PC-3 (cell line): Measurements from ENCODE around the gene PFN3. TPM values are rescaled to one million over a fixed set of nuclear protein-coding genes. Genes with fewer than 3 reads are reported as not detected.

Experiments used
- ATAC-seq: fragments of 200-7000 bp; cut with Tn5 transposase; 2 replicates; pipeline ENCODE4 v1.9.1; 2020; ENCODE audit warnings: mild to moderate bottlenecking, moderate library complexity
- BruUV-seq: library from RNA; stranded (reverse); fragments of 400-500 nt; replicated peaks from 2 replicates; lab custom pipeline; 2021; lab: Mats Ljungman, UMichigan
- CTCF ChIA-PET: fragments of 300-600 bp; sonication (Branson Sonifier 250); formaldehyde crosslinking; loops from one replicate; lab custom pipeline; 2022; ENCODE audit warnings: antibody characterized with exemption; lab: Charles Lee
- POLR2A ChIA-PET: fragments of 300-600 bp; sonication (Branson Sonifier 250); formaldehyde crosslinking; loops from one replicate; lab custom pipeline; 2022; ENCODE audit warnings: antibody characterized with exemption; ENCODE audit not compliant: unreplicated experiment; lab: Charles Lee
- DNase-seq: peaks from one replicate; pipeline ENCODE4 v3.0.0-alpha.2; 2015
- H2AFZ ChIP-seq: fragments of 300-600 bp; sonication (generic); 2 replicates; pipeline ENCODE4 v1.6.0; 2016; ENCODE audit warnings: antibody characterized with exemption, low read length
- H3F3A ChIP-seq: fragments of 300-600 bp; sonication (generic); one replicate; pipeline ENCODE4 v1.6.0; 2017; ENCODE audit warnings: antibody characterized with exemption, low read length, control low read depth, mild to moderate bottlenecking; ENCODE audit not compliant: unreplicated experiment
- H3K27ac ChIP-seq: fragments of 300-600 bp; sonication (generic); 2 replicates; pipeline ENCODE4 v1.5.1; 2016; ENCODE audit warnings: mild to moderate bottlenecking, low read length
- H3K27me3 ChIP-seq: fragments of 300-600 bp; sonication (generic); 2 replicates; pipeline ENCODE4 v1.6.1; 2016; ENCODE audit warnings: low read length, mixed read lengths
- H3K36me3 ChIP-seq: fragments of 300-600 bp; sonication (generic); 2 replicates; pipeline ENCODE4 v1.6.1; 2016; ENCODE audit warnings: low read depth, mixed run types, low read length, mixed read lengths
- H3K4me1 ChIP-seq: fragments of 300-600 bp; sonication (generic); 2 replicates; pipeline ENCODE4 v1.5.1; 2016; ENCODE audit warnings: low read length; ENCODE audit not compliant: insufficient read depth
- H3K4me2 ChIP-seq: fragments of 300-600 bp; sonication (generic); 2 replicates; pipeline ENCODE4 v1.6.0; 2016; ENCODE audit warnings: low read length
- H3K4me3 ChIP-seq: fragments of 300-600 bp; sonication (generic); 2 replicates; pipeline ENCODE4 v1.5.1; 2016; ENCODE audit warnings: mild to moderate bottlenecking, low read length, mixed read lengths
- H3K79me2 ChIP-seq: fragments of 300-600 bp; sonication (generic); 2 replicates; pipeline ENCODE4 v1.6.1; 2017; ENCODE audit warnings: low read length, mixed read lengths
- H3K9ac ChIP-seq: fragments of 300-600 bp; sonication (generic); 2 replicates; pipeline ENCODE4 v1.6.0; 2016; ENCODE audit warnings: mild to moderate bottlenecking, low read length
- H3K9me2 ChIP-seq: fragments of 300-600 bp; sonication (generic); replicated peaks from 2 replicates; pipeline ENCODE4 v1.6.1; 2016; ENCODE audit warnings: mixed run types, low read length, mixed read lengths
- H3K9me3 ChIP-seq: fragments of 300-600 bp; sonication (generic); 2 replicates; pipeline ENCODE4 v1.6.1; 2016; ENCODE audit warnings: low read length, mixed read lengths
- H4K20me1 ChIP-seq: fragments of 300-600 bp; sonication (generic); 2 replicates; pipeline ENCODE4 v1.6.1; 2016; ENCODE audit warnings: low read length, mixed read lengths
- EZH2 ChIP-seq: fragments of 300-600 bp; sonication (generic); IDR thresholded peaks from one replicate; pipeline ENCODE4 v1.6.1; 2017; ENCODE audit warnings: antibody characterized with exemption, mild to moderate bottlenecking, low read length; ENCODE audit not compliant: unreplicated experiment
- EZH2phosphoT487 ChIP-seq: fragments of 300-600 bp; sonication (generic); IDR thresholded peaks from 2 replicates; pipeline ENCODE4 v1.6.1; 2018; ENCODE audit warnings: mild to moderate bottlenecking, antibody characterized with exemption, low read length, borderline replicate concordance
- intact Hi-C: fragments of 100-400 bp; cut with micrococcal nuclease; formaldehyde crosslinking; loops from 2 replicates; pipeline ENCODE4 v1.9.0; 2023
- total RNA-seq: library from RNA; depleted of rRNA; stranded (reverse); fragments of >200 nt; gene quantifications from 2 replicates; pipeline ENCODE4 v1.2.3, GENCODE V29; 2014
- TF ChIP-seq, protein P1 (sequence below): fragments of 300-600 bp; sonication (generic); conservative IDR thresholded peaks from 2 replicates; pipeline ENCODE4 v1.5.1; 2017; ENCODE audit warnings: antibody characterized with exemption, low read depth, mild to moderate bottlenecking, low read length

The PFN3 gene
- total RNA-seq, 1 experiment from 2014 or later = not detected

DNA sequence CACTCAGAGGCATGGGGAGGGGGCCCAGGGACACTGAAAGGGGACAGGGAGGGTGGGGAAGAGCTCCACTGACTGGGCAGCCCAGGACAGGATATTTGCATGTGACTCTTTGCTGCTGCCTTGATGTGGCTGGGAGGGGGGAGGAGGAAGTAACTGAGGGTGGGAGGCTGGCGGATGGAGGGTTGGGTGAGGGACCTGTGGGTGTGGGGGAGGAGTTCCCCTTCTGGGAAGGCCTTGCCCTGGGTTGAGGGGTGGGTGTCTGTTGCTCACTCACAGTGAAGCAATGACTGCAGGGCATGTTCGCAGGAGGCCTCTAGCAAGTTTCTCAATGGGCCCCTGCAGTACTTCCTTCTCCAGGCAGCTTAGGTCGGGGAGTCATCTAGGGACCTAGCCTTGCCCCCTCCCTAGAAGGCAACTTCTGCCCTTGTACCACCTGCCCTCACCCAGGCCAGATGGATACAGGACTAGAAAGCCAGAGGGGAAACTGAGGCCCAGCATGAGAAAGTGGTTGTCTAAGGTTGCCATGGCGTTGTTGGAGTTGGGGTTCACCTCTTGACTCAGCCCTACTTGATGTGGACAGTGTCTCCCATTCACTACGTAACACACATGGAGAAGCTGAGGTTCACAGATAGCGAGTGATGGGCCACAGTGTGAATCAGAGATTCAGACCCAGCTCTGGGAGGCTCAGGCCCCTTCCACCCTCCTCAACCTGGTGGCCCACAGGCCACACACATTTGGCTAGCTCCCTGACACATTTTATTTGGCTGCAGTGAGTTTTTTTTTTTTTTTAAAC is 29.0 kb upstream of the PFN3 start:
- no peak overlapping the region for H3K4me2 ChIP-seq
- POLR2A ChIA-PET = no interaction called here
- no peak overlapping the region for H2AFZ ChIP-seq
- DNase-seq (no peak), ATAC-seq (no peak)
- no peaks in the 10 kb centered on the region for H3K9me3 ChIP-seq
- H3K4me3 ChIP-seq = no peak overlapping the region
- peaks cover 31% of the 10 kb centered on the region for H3K79me2 ChIP-seq
- CTCF ChIA-PET = interaction anchor here (0.7 kb wide), 1 partner anchor 39 kb away, joined by 12 read pairs; no protein-coding TSS in a partner anchor
- H3K4me1 ChIP-seq = peaks cover 19% of the 10 kb centered on the region
- H3F3A ChIP-seq = no peaks in the 10 kb centered on the region
- no peaks in the 10 kb centered on the region for H3K27me3 ChIP-seq
- TF ChIP-seq EZH2 = no peak
- TF ChIP-seq EZH2phosphoT487 = no peak
- TF ChIP-seq, protein P1, sequence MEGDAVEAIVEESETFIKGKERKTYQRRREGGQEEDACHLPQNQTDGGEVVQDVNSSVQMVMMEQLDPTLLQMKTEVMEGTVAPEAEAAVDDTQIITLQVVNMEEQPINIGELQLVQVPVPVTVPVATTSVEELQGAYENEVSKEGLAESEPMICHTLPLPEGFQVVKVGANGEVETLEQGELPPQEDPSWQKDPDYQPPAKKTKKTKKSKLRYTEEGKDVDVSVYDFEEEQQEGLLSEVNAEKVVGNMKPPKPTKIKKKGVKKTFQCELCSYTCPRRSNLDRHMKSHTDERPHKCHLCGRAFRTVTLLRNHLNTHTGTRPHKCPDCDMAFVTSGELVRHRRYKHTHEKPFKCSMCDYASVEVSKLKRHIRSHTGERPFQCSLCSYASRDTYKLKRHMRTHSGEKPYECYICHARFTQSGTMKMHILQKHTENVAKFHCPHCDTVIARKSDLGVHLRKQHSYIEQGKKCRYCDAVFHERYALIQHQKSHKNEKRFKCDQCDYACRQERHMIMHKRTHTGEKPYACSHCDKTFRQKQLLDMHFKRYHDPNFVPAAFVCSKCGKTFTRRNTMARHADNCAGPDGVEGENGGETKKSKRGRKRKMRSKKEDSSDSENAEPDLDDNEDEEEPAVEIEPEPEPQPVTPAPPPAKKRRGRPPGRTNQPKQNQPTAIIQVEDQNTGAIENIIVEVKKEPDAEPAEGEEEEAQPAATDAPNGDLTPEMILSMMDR = no peak
- BruUV-seq = no TSS peak
- H3K27ac ChIP-seq = no peak overlapping the region
- 0 out of 2 replicates have a peak, but pooled peaks cover 5% of the 10 kb centered on the region for H4K20me1 ChIP-seq
- H3K9ac ChIP-seq = no peak overlapping the region
- intact Hi-C loops = no loop called here
- H3K9me2 ChIP-seq = no peaks in the 10 kb centered on the region
- peaks cover 7% of the 10 kb centered on the region; the same call in 1 of the 2 replicates for H3K36me3 ChIP-seq

DNA sequence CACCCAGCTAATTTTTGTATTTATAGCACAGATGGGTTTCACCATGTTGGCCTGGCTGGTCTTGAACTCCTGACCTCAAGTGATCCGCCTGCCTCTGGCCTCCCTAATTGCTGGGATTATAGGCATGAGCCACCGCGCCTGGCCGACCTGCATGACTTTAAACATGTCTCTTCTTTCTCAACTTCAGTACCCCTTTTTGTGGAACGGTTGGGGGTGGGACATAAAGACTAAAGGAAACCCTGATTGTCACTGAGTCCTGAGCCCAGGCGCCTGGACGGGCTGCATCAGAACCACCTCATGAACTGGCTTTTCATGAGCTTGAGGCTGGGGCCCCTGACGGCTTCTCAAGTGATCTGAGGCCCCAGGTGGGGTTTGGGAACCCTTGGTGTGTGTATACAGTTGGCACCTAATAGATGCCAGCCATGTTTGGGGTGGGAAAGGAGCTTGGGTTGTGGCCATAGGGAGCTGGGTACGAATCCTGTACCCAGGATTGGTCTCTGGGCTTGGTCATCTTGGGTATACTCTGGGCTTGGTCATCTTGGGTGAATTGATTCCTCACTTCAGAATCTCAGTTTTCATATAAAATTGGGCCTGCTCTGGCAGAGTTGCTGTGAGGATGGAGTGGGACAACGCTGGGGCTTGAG is 28.2 kb upstream of the PFN3 start:
- Histone ChIP-seq H3F3A (no peaks in the 10 kb centered on the region), H4K20me1 (0 out of 2 replicates have a peak, but pooled peaks cover 5% of the 10 kb centered on the region), H3K4me3 (no peak overlapping the region), H3K27ac (no peak overlapping the region), H3K4me2 (peak overlapping the region; percentile 99; the same call in 1 of the 2 replicates), H3K36me3 (peaks cover 3% of the 10 kb centered on the region; the same call in 1 of the 2 replicates), H3K79me2 (peaks cover 31% of the 10 kb centered on the region), H3K9ac (no peak overlapping the region), H2AFZ (no peak overlapping the region), H3K4me1 (peaks cover 19% of the 10 kb centered on the region), H3K27me3 (no peaks in the 10 kb centered on the region), H3K9me2 (no peaks in the 10 kb centered on the region), H3K9me3 (no peaks in the 10 kb centered on the region)
- CTCF ChIA-PET = no interaction called here
- ATAC-seq (no peak), DNase-seq (no peak)
- POLR2A ChIA-PET = no interaction called here
- BruUV-seq = no TSS peak
- TF ChIP-seq, protein P1 = no peak
- no peak for TF ChIP-seq EZH2
- no peak for TF ChIP-seq EZH2phosphoT487
- intact Hi-C loops = no loop called here
